GM12864 (cell line): ENCODE results near the gene POLR2A.

Experiments
- DNase-seq: peaks from one replicate; pipeline ENCODE4 v3.0.0-alpha.2; 2011; ENCODE audit warnings: low read depth
- H3K4me3 ChIP-seq: 2 replicates; pipeline ENCODE4 v1.5.1; 2011; ENCODE audit warnings: mild to moderate bottlenecking, low read depth, low read length, control low read depth
- CTCF ChIP-seq: IDR thresholded peaks from 2 replicates; pipeline ENCODE4 v1.5.1; 2011; ENCODE audit warnings: low read depth, mild to moderate bottlenecking, moderate library complexity, low read length, control low read depth, inconsistent platforms; ENCODE audit errors: missing control alignments

The POLR2A gene

GRCh38 chr17:7438656-7439460, 45.3 kb upstream of the POLR2A start:
- no peak for DNase-seq
- TF ChIP-seq CTCF = no peak
- H3K4me3 ChIP-seq = peak overlapping the region; percentile 45

DNA sequence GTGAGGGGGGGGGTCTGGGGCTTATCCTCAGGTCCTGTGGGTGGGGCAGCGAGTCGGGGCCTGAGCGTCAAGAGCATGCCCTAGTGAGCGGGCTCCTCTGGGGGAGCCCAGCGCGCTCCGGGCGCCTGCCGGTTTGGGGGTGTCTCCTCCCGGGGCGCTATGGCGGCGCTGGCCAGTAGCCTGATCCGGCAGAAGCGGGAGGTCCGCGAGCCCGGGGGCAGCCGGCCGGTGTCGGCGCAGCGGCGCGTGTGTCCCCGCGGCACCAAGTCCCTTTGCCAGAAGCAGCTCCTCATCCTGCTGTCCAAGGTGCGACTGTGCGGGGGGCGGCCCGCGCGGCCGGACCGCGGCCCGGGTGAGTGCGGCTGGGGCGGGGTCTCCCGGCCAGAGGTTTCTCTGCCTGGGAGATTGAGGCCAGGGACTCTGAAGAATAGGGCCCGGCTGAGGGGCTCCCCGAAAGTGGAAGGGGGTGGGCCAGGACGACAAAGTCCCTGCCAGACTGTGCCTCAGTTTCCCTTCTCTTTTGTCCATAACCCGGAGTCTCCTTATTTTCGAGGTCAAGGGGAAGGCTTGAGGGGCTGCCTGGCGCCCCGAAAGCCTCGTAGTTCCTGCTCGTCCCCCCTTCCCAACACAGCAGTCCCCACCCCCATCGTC, 44.6 kb upstream of the POLR2A start, which contains the start of gene FGF11:
Gene FGF11 (plus strand): TSS at position 51 of the 651 bp plus-strand sequence. CDS start 109 bp downstream, at position 160.
- TF ChIP-seq CTCF = no peak
- peak within 1 kb of the TSS; percentile 45 for H3K4me3 ChIP-seq

DNA sequence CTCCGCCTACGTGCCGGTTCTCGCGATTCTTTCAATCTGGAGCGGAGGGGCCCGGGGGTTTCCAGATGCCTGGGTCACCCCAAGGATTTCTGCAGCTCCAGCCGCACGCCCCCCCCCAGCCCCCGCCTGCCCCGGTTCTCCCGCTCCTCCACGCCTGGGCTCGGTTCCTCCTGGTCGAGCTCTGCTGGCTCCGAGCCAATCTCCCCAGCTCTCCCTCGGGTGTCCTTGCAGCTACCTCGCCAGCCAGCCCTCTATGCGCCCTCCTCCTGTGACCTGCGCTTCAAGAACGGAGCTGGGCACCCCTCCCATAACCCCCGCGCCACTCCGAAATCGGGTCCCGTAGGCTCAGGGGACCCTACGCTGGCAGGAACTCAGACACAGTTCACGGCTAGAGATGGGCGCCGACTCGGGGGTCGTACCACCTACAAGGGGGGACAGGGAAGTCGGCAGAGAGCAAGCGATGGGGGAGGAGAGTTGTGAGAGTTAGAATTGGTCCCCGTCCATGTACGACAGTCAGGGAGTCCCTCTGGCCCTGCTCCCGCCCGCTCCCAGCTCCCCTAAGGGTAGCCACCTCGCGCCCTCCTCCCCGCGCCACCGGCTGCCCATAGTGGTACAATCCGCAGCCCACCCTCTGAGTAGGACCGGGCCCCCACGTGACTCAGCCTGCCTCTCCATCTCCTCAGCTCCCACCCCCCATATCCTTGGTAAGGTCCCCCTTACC, 43.9 kb upstream of the POLR2A start:
- TF ChIP-seq CTCF = no peak
- H3K4me3 ChIP-seq = peak overlapping the region; percentile 45
- DNase-seq = no peak

More for the DNA sequence above, 44.6 kb upstream of the POLR2A start, which contains the start of gene FGF11:
- DNase-seq = no peak

GRCh38 chr17:7440834-7441195, 43.4 kb upstream of the POLR2A start:
- no peak for DNase-seq
- H3K4me3 ChIP-seq = peak overlapping the region; percentile 45
- TF ChIP-seq CTCF = no peak

- no peak for TF ChIP-seq CTCF
- no peak for DNase-seq
- no peak overlapping the region; the same call in 1 of the 2 replicates for H3K4me3 ChIP-seq
Observed at GRCh38 chr17:7441266-7441665, 42.9 kb upstream of the POLR2A start.

DNA sequence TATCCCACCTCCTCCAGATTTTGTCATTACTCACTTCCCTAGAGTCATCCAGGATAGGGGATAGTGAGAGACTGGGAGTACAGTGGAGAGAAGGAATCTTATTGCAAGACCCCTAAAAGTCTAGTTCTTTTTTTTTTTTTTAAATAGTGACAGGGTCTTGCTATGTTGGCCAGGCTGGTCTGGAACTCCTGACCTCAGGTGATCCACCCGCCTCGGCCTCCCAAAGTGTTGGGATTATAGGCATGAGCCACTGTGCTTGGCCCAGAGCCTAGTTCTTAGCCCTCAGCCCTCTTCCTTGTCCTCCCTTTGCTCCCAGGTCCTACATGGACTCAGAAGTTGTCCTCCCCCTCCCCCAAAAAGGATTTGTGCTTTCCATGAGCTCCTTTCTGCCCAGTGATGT, 42.0 kb upstream of the POLR2A start:
- TF ChIP-seq CTCF = no peak
- no peak for DNase-seq

More for the DNA sequence above, 42.0 kb upstream of the POLR2A start:
- no peak overlapping the region for H3K4me3 ChIP-seq
